ENCODE data around the gene SERINC1. TPM values are rescaled to one million over a fixed set of nuclear protein-coding genes. Genes with fewer than 3 reads are reported as not detected.

Gene SERINC1
- total RNA-seq, 1 donor from 2014 or later: 138 TPM

- DNase-seq (ENCODE audit: extremely low read depth, low read depth, low spot score): no peak
These were observed 32.6 kb downstream of the SERINC1 start for GRCh38 chr6:122438975-122439374.

DNA sequence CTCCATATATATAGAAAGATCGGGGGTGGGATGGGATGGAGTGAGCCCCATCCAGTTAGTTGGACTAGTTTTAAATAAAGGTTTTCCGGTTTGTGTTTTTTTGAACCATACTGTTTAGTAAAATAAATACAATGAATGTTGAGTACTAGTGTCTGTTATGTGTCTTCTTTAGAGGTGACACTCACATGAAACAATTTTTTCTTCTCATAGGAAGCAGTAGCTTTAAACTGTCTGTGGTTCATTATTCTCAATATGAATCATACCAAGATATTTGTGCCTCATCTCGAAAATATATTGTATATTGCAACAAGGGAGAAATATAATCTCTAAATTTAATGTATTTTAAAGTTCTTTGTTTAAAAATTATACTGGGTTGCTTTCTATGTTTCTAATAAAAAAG lies 38.8 kb downstream of the SERINC1 start:
- DNase-seq (ENCODE audit: extremely low read depth, low read depth, low spot score): no peak

GRCh38 chr6:122431780-122432179 lies 39.8 kb downstream of the SERINC1 start:
- DNase-seq (ENCODE audit: extremely low read depth, low read depth, low spot score): no peak

DNA sequence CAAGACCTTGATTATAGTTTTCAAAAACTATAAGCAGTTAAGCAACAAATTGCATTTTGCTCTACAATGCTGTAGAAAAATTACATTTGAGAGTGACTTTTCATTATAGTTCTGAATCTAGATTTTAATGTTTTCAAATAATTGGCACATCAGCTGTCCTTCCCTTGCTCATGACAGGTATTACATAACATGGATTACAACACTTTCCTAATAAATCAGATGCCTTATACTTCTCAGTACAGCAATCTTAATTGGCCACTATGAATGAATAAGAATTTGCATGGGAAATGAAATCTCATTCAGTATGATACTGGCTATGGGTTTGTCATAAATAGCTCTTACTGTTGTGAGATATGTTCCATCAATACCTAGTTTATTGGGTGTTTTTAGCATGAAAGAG lies 42.3 kb downstream of the SERINC1 start:
- no peak for DNase-seq (ENCODE audit: extremely low read depth, low read depth, low spot score)

GRCh38 chr6:122428781-122429180 lies 42.8 kb downstream of the SERINC1 start:
- DNase-seq (ENCODE audit: extremely low read depth, low read depth, low spot score): no peak

DNA sequence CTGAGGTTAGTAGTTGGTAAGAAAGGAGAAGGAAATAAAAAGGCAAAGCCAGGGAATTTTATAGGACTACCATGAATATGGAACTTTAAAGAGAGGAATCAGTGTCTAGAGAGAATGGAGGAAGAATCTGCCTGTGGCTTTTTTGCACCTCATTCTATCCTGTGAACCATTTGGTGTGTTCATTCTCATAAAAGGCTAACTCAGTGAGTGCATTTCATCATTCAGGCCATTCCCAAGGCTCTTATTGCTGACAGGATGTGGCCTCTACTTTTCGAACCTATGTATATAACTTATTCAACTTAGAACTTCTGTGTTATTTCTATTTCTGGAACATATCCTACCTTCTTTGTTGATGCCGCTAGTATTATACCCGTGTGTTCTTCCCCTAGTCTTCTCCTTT lies 45.0 kb downstream of the SERINC1 start:
- no peak for DNase-seq (ENCODE audit: extremely low read depth, low read depth, low spot score)

GRCh38 chr6:122423734-122424133 lies 47.9 kb downstream of the SERINC1 start:
- no peak for DNase-seq (ENCODE audit: extremely low read depth, low read depth, low spot score)

GRCh38 chr6:122422614-122423267 lies 48.9 kb downstream of the SERINC1 start:
- DNase-seq (ENCODE audit: extremely low read depth, low read depth, low spot score): no peak

DNA sequence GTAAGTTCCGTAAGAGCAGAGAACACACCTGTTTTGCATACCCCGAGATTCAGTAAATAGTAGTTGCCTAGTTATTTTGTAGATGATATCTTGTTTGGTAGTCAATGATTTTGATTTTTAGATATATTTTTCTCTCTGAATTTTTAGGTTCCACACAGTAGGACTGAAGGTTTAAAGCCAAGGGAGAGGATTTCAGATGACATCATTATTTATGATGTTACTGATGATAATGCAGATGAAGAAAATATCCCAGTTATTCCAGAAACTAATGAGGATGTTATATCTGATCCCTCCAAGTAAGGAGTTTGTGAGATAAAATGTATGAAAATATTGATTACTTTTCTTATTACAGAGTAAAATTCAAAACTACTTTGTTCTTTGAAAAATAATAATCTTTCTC lies 49.6 kb downstream of the SERINC1 start:
- no peak for DNase-seq (ENCODE audit: extremely low read depth, low read depth, low spot score)

DNA sequence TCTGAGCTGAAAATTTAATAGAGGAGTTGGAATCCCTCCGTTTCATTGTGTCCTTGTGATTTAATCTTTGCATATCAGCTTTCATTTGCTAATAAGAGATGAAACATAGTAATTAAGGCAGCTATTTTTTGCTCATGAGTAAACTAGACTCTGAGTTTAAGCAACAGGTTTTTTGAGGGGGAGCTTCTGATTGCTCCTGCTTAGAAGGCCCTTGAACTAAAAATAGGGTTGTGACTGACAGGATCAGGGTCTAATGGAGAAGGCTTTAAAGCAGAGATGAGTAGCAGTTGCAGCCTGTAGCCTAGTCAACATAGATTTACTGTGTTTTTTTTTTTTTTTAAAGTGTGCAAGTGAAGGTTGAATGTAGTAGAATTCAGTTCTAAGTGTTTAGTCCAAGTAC lies 54.8 kb downstream of the SERINC1 start:
- no peak for DNase-seq (ENCODE audit: extremely low read depth, low read depth, low spot score)

GRCh38 chr6:122412001-122412400 lies 59.6 kb downstream of the SERINC1 start:
- no peak for DNase-seq (ENCODE audit: extremely low read depth, low read depth, low spot score)

DNA sequence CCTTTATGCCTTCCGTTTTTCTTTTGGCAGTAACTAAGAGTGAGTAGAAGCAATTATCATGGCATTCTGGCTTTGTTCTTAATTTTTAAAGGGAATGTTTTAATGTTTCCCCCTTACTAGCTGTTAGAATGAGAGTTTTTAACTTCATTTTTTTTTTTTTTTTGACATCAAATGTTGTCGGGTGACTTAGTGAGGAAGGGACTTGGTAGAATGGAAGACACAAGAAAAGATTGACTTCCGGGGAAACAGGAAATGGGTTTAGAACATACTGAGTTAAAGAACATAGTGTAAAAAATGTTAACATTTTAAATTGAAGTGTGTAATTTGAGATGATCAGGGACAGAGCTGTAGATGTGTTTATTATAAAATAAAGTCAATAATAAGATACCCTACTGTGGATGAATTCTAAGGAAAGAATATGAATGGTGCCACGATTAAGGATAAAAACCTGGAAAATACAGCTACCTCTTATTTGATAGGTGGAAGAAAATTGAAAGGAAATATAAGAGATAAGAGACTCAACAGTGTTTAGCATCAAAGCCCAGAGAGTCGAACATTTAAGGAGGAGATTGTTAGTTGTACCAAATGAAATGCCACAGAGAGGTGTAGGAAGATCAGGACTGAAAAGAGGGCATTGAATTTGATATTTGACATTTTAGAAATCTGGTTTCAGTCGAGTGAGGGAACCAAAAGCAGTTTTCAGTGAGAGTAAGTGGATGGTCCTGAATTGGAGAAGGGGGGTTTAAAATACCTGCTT lies 62.7 kb downstream of the SERINC1 start:
- DNase-seq (ENCODE audit: extremely low read depth, low read depth, low spot score): no peak

DNA sequence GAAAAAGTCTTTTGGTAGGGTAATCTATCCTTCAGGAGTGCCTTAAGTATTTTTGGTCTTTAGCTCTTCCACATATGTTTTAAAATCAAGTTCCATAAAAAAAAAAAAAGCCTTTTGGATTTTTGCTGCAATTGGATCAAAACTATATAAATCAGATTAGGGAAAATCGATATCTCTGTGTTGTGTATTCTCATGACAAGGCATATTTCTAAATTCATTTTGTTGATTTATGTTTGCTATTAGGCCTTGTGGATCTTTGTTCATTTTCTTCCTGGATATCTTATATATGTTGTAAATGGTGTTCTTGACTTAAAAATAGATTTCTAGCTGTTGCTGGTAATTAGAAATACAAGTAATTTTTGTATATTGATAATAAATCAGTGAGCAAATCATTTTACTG lies 63.4 kb downstream of the SERINC1 start:
- no peak for DNase-seq (ENCODE audit: extremely low read depth, low read depth, low spot score)

GRCh38 chr6:122407712-122408111 lies 63.9 kb downstream of the SERINC1 start:
- no peak for DNase-seq (ENCODE audit: extremely low read depth, low read depth, low spot score)

- DNase-seq (ENCODE audit: extremely low read depth, low read depth, low spot score): no peak
These were observed 65.4 kb downstream of the SERINC1 start for GRCh38 chr6:122406187-122406586.

GRCh38 chr6:122405417-122405816 lies 66.2 kb downstream of the SERINC1 start:
- no peak for DNase-seq (ENCODE audit: extremely low read depth, low read depth, low spot score)

GRCh38 chr6:122404444-122404843 lies 67.2 kb downstream of the SERINC1 start:
- DNase-seq (ENCODE audit: extremely low read depth, low read depth, low spot score): no peak

GRCh38 chr6:122401104-122401503 lies 70.5 kb downstream of the SERINC1 start:
- DNase-seq (ENCODE audit: extremely low read depth, low read depth, low spot score): no peak

DNA sequence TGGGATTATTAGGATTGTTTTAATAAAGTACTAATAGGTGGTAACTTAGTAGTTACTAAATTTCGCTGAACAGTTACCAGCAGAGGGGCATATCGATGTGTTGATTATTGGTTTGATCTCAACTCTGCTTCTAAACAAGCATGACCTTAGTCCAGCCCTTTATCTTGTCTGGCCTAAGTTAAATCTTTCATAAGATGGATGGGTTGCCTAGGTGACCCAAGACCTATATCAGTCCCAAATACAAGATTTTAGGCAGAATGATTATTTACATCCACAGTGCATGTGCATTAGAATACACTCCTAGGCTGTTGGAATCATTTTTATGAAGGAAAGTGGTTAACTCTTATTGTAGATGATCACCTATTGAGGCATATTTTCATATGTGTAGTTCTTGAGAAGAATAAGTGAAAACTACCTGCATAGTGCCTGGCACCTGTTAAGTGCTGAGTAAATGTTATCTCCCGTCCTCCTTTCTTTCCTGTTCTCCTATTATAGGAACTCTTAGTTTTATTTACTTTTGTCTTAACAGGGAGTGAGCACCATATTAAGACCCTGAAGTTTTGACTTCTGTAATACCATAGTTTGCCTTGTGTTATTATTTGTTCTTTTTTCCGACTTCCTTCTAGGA lies 71.0 kb downstream of the SERINC1 start:
- DNase-seq (ENCODE audit: extremely low read depth, low read depth, low spot score): no peak

GRCh38 chr6:122400121-122400450 lies 71.5 kb downstream of the SERINC1 start:
- DNase-seq (ENCODE audit: extremely low read depth, low read depth, low spot score): no peak

DNA sequence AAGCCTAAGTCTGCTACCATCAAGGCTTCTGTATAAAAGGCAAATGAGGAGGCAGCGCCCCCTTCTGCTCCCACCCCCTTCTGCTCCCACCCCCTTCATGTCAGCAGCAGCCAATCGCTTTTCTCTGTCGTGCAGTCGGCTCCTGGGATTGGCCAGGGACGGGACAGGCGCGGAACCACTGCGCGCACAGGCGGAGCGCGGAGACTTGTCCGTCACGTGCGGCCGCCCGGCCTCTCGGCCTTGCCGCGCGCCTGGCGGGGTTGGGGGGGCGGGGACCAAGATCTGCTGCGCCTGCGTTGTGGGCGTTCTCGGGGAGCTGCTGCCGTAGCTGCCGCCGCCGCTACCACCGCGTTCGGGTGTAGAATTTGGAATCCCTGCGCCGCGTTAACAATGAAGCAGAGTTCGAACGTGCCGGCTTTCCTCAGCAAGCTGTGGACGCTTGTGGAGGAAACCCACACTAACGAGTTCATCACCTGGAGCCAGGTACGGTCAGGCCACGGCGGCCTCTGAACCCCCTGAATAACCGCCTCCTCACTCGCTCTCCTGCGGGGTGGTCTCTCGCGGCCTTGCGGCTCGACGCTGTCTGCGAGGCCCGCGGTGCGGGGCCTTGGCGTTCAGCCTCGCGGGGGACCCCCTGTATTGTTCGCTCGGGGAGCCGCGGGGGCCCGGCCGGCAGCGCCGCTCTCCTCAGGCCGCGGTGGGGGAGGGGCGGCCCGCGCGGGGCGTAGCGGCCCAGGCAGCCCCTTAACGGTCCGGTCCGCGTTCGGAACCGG lies 72.1 kb downstream of the SERINC1 start, which contains the start of gene HSF2:
Gene HSF2 (plus strand): TSS at position 305 of the 773 bp plus-strand sequence. CDS start 86 bp downstream, at position 391.
- DNase-seq (ENCODE audit: extremely low read depth, low read depth, low spot score): peak; percentile 69
